ENCODE data around the gene KIF13A. TPM values are rescaled to one million over a fixed set of nuclear protein-coding genes. Genes with fewer than 3 reads are reported as not detected.
"Not testable (repeated sequence)": the region's sequence is repeated elsewhere in the genome, so short reads cannot be mapped to it uniquely, and the experiment has no call there.

The KIF13A gene
- total and polyA plus RNA-seq, 2 donors (not counting 3 experiments of a cell fraction or from before 2014, with no cell fraction given) = 24.9 to 65.8 TPM

DNA sequence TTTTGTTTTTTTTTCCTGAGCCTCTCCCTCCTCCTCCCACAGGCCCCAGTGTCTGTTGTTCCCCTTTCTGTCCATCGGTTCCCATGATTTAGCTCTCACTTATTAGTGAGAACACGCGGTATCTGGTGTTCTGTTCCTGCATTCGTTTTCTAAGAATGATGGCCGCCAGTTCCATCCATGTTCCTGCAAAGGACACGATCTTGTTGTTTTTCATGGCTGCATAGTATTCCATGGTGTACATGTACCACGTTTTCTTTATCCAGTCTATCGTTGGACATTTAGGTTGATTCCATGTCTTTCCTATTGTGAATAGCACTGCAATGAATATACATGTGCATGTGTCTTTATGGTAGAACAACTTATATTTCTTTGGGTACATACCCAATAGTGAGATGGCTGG, 175.1 kb downstream of the KIF13A start:
- intact Hi-C loops (cut with micrococcal nuclease) = no loop called here
- H3K36me3 ChIP-seq (ENCODE audit: control insufficient read depth in 2 of 2, extremely low read depth in 1 of 2, insufficient read depth in 2 of 2, low read length in 2 of 2) = peaks cover 2 to 11% of the 10 kb centered on the region in 2 experiments
- no TSS peak for BruUV-seq (replicated peaks)

DNA sequence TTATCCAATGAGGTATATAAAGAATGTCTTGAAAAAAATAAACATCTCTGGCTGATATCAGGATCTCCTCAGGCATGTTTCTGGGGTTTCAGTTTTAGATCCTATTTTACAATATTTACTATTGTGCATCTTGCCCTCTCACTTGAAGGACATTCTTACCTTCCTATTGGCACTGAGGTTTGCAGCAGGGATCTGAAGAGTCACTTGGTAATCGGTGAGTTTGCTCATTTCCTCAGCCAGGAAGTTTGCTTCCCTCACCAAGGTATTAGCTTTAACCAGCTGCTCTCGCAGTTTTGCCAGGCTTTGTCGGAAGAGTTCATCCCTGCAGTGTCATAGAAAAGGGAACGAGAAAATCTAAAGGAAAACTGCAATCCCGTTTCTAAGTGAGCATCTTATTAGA, 178.8 kb downstream of the KIF13A start:
- Histone ChIP-seq H4K20me1 (replicated peaks; ENCODE audit: control insufficient read depth, extremely low read depth, insufficient read depth, low read length) (no peaks in the 10 kb centered on the region), H3K4me3 (replicated peaks in 1 of 3; ENCODE audit: insufficient read depth in 1 of 3, low read depth in 1 of 3, low read length in 3 of 3) (no peak overlapping the region), H3K9me1 (replicated peaks; ENCODE audit: control insufficient read depth, extremely low read depth, insufficient read depth, low read length) (no peaks in the 10 kb centered on the region), H3K4me2 (ENCODE audit: insufficient read depth, low read length) (no peak overlapping the region), H3K4me1 (ENCODE audit: control insufficient read depth, extremely low read depth, insufficient read depth, low read length) (peaks cover 8% of the 10 kb centered on the region), H3K9me3 (replicated peaks; ENCODE audit: control insufficient read depth, insufficient read depth, low read length) (no peaks in the 10 kb centered on the region), H3K36me3 (ENCODE audit: control insufficient read depth in 2 of 2, extremely low read depth in 1 of 2, insufficient read depth in 2 of 2, low read length in 2 of 2) (peaks cover 5% of the 10 kb centered on the region in 2 experiments), H3K27ac (ENCODE audit: insufficient read depth, low read depth, low read length) (no peak overlapping the region), H3K79me2 (ENCODE audit: control insufficient read depth, insufficient read depth, low read length) (no peaks in the 10 kb centered on the region), H3K9ac (replicated peaks; ENCODE audit: extremely low read depth, insufficient read depth, low read length) (no peak overlapping the region), H3K27me3 (ENCODE audit: control insufficient read depth in 2 of 2, insufficient read depth in 2 of 2, low read length in 2 of 2) (no peaks in the 10 kb centered on the region), H2AFZ (ENCODE audit: low read depth, low read length) (no peak overlapping the region)
- intact Hi-C loops (cut with micrococcal nuclease) = no loop called here
- no TSS peak for BruUV-seq (replicated peaks)
- TF ChIP-seq POLR2AphosphoS5 (IDR thresholded peaks at IDR 0.05; ENCODE audit: insufficient read depth, low read depth, low read length) = no peak
- DNase-seq (ENCODE audit: low read depth, low spot score) (no peak), FAIRE-seq (no peak)
- dilution Hi-C loops (cut with MboI; ENCODE audit: extremely low pct_ligation_motif_present, low sequenced_read_pairs) = no loop called here
- POLR2A ChIA-PET = no interaction called here
- CTCF ChIA-PET = interaction anchor here (1.3 kb wide), 1 partner anchor 9 kb away, joined by 3 read pairs; no protein-coding TSS in a partner anchor

More for the DNA sequence above, 175.1 kb downstream of the KIF13A start:
- no peak for FAIRE-seq
- H3K4me2 ChIP-seq (ENCODE audit: insufficient read depth, low read length) = no peak overlapping the region
- no peak for TF ChIP-seq POLR2AphosphoS5 (IDR thresholded peaks at IDR 0.05; ENCODE audit: insufficient read depth, low read depth, low read length)
- TF ChIP-seq, protein P1, sequence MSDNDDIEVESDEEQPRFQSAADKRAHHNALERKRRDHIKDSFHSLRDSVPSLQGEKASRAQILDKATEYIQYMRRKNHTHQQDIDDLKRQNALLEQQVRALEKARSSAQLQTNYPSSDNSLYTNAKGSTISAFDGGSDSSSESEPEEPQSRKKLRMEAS (IDR thresholded peaks at IDR 0.05; ENCODE audit: insufficient read depth, insufficient read length) = no peak
- no peaks in the 10 kb centered on the region for H3K9me1 ChIP-seq (replicated peaks; ENCODE audit: control insufficient read depth, extremely low read depth, insufficient read depth, low read length)
- H3K27me3 ChIP-seq (ENCODE audit: control insufficient read depth in 2 of 2, insufficient read depth in 2 of 2, low read length in 2 of 2) = no peaks in the 10 kb centered on the region
- no peaks in the 10 kb centered on the region for H3K79me2 ChIP-seq (ENCODE audit: control insufficient read depth, insufficient read depth, low read length)
- dilution Hi-C loops (cut with MboI; ENCODE audit: extremely low pct_ligation_motif_present, low sequenced_read_pairs) = no loop called here
- no peak overlapping the region for H3K4me3 ChIP-seq (replicated peaks in 1 of 3; ENCODE audit: insufficient read depth in 1 of 3, low read depth in 1 of 3, low read length in 3 of 3)
- no peak overlapping the region for H3K9ac ChIP-seq (replicated peaks; ENCODE audit: extremely low read depth, insufficient read depth, low read length)
- DNase-seq (ENCODE audit: low read depth, low spot score) = no peak
- peaks cover 8% of the 10 kb centered on the region for H3K4me1 ChIP-seq (ENCODE audit: control insufficient read depth, extremely low read depth, insufficient read depth, low read length)
- H3K9me3 ChIP-seq (replicated peaks; ENCODE audit: control insufficient read depth, insufficient read depth, low read length) = no peaks in the 10 kb centered on the region
- POLR2A ChIA-PET = no interaction called here
- H2AFZ ChIP-seq (ENCODE audit: low read depth, low read length) = no peak overlapping the region
- H3K27ac ChIP-seq (ENCODE audit: insufficient read depth, low read depth, low read length) = no peak overlapping the region
- CTCF ChIA-PET = interaction anchor here (1.3 kb wide), 2 partner anchors 8 to 15 kb away, joined by 3 to 4 read pairs; no protein-coding TSS in a partner anchor
- H4K20me1 ChIP-seq (replicated peaks; ENCODE audit: control insufficient read depth, extremely low read depth, insufficient read depth, low read length) = no peaks in the 10 kb centered on the region

DNA sequence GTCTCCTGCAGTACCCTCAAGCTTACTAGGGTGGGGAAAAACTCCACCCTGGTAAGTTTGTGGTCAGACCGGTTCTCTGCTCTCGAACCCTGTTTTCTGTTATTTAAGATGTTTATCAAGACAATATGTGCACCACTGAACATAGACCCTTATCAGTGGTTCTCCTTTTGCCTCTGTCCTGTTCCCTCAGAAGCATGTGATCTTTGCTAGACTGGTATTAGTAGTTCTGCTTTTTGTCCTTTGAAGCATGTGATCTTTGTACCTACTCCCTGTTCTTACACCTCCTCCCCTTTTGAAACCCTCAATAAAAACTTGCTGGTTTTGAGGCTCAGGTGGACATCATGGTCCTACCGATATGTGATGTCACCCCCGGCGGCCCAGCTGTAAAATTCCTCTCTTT, 180.0 kb downstream of the KIF13A start:
- H3K9me1 ChIP-seq (replicated peaks; ENCODE audit: control insufficient read depth, extremely low read depth, insufficient read depth, low read length); H3K27me3 ChIP-seq (ENCODE audit: control insufficient read depth in 2 of 2, insufficient read depth in 2 of 2, low read length in 2 of 2); H3K36me3 ChIP-seq (ENCODE audit: control insufficient read depth in 2 of 2, extremely low read depth in 1 of 2, insufficient read depth in 2 of 2, low read length in 2 of 2); H2AFZ ChIP-seq (ENCODE audit: low read depth, low read length); H3K79me2 ChIP-seq (ENCODE audit: control insufficient read depth, insufficient read depth, low read length); H3K27ac ChIP-seq (ENCODE audit: insufficient read depth, low read depth, low read length); DNase-seq (ENCODE audit: low read depth, low spot score); BruUV-seq (replicated peaks); H3K4me1 ChIP-seq (ENCODE audit: control insufficient read depth, extremely low read depth, insufficient read depth, low read length); dilution Hi-C loops (cut with MboI; ENCODE audit: extremely low pct_ligation_motif_present, low sequenced_read_pairs); intact Hi-C loops (cut with micrococcal nuclease); H3K9me3 ChIP-seq (replicated peaks; ENCODE audit: control insufficient read depth, insufficient read depth, low read length); FAIRE-seq; H3K9ac ChIP-seq (replicated peaks; ENCODE audit: extremely low read depth, insufficient read depth, low read length); H4K20me1 ChIP-seq (replicated peaks; ENCODE audit: control insufficient read depth, extremely low read depth, insufficient read depth, low read length); H3K4me3 ChIP-seq (replicated peaks in 1 of 3; ENCODE audit: insufficient read depth in 1 of 3, low read depth in 1 of 3, low read length in 3 of 3); H3K4me2 ChIP-seq (ENCODE audit: insufficient read depth, low read length); POLR2A ChIA-PET: not testable (repeated sequence)
- CTCF ChIA-PET = interaction anchor here (4.8 kb wide), 1 partner anchor 9 kb away, joined by 31 read pairs; no protein-coding TSS in a partner anchor

Data from endothelial cell of umbilical vein (primary cell).